GM12878 (cell line): Measurements from ENCODE around the gene GZF1. TPM values are rescaled to one million over a fixed set of nuclear protein-coding genes. Genes with fewer than 3 reads are reported as not detected.

Experiments
- ATAC-seq: fragments of 200-7000 bp; cut with Tn5 transposase; 3 replicates; pipeline ENCODE4 v1.9.1; 2020; ENCODE audit warnings: mild to moderate bottlenecking, moderate library complexity
- Bru-seq: library from RNA; stranded (reverse); fragments of 400-500 nt; gene quantifications from one replicate; lab custom pipeline; 2021; lab: Mats Ljungman, UMichigan
- BruChase-seq, 2 experiments: library from RNA; stranded (reverse); fragments of 400-500 nt; gene quantifications; one replicate each; lab custom pipeline; 2021; lab: Mats Ljungman, UMichigan
- BruUV-seq: library from RNA; stranded (reverse); fragments of 400-500 nt; replicated peaks from 2 replicates; lab custom pipeline; 2021; lab: Mats Ljungman, UMichigan
- CTCF ChIA-PET: fragments of 300-600 bp; sonication (Branson Sonifier 250); formaldehyde crosslinking; extraction: SDS; loops from one replicate; lab custom pipeline; 2021; ENCODE audit warnings: inconsistent platforms; lab: Yijun Ruan, JAX
- POLR2A ChIA-PET: fragments of 350-600 bp; formaldehyde crosslinking; extraction: SDS; loops from one replicate; lab custom pipeline; 2021; ENCODE audit warnings: inconsistent platforms; lab: Charles Lee
- RAD21 ChIA-PET: fragments of 300-600 bp; sonication (Branson Sonifier 250); formaldehyde crosslinking; loops from one replicate; lab custom pipeline; 2023; ENCODE audit warnings: antibody characterized with exemption; ENCODE audit not compliant: unreplicated experiment; lab: Charles Lee
- SMC1A ChIA-PET: fragments of 300-600 bp; sonication (Branson Sonifier 250); formaldehyde crosslinking; loops from one replicate; lab custom pipeline; 2023; ENCODE audit not compliant: unreplicated experiment, uncharacterized antibody; lab: Charles Lee
- DNase-seq: peaks from one replicate; pipeline ENCODE4 v3.0.0-alpha.2; 2011; ENCODE audit warnings: low read depth, low spot score
- FAIRE-seq: peaks from 3 replicates; lab custom pipeline; 2011; peaks lifted over from hg19 to GRCh38; lab: Jason Lieb, UNC
- H2AFZ ChIP-seq: 2 replicates; pipeline ENCODE4 v1.6.0; 2011; ENCODE audit warnings: low read depth, low read length, control low read depth; ENCODE audit not compliant: control insufficient read depth
- H3K27ac ChIP-seq: 2 replicates; pipeline ENCODE4 v1.5.1; 2011; ENCODE audit warnings: control low read depth; ENCODE audit not compliant: control insufficient read depth, insufficient read depth
- H3K27me3 ChIP-seq, 2 experiments: replicated peaks in 1 of 2; 2 replicates each; pipeline versions ENCODE4 v1.6.0 to v1.6.1; 2011; ENCODE audit warnings: low read length in 1 of 2; ENCODE audit not compliant: control insufficient read depth in 2 of 2, insufficient read depth in 2 of 2
- H3K36me3 ChIP-seq, 2 experiments: 2 replicates each; pipeline ENCODE4 v1.5.1; 2011; ENCODE audit warnings: low read length in 1 of 2; ENCODE audit not compliant: control insufficient read depth in 2 of 2, insufficient read depth in 2 of 2
- H3K4me1 ChIP-seq: 2 replicates; pipeline ENCODE4 v1.6.1; 2011; ENCODE audit warnings: mild to moderate bottlenecking, low read length, moderate library complexity, mixed read lengths; ENCODE audit not compliant: control insufficient read depth, insufficient read depth
- H3K4me2 ChIP-seq: 2 replicates; pipeline ENCODE4 v1.6.0; 2011; ENCODE audit warnings: control low read depth; ENCODE audit not compliant: control insufficient read depth, insufficient read depth
- H3K4me3 ChIP-seq: fragments of 200-600 bp; sonication (generic); 2 replicates; pipeline ENCODE4 v1.5.1; 2016
- H3K79me2 ChIP-seq: 2 replicates; pipeline ENCODE4 v1.6.0; 2011; ENCODE audit warnings: low read length; ENCODE audit not compliant: control insufficient read depth, insufficient read depth
- H3K9ac ChIP-seq: 2 replicates; pipeline ENCODE4 v1.8.0; 2011; ENCODE audit warnings: low read length, control low read depth, mixed read lengths; ENCODE audit not compliant: control insufficient read depth, insufficient read depth
- H3K9me3 ChIP-seq: replicated peaks from 3 replicates; pipeline ENCODE4 v1.5.1; 2011; ENCODE audit warnings: mild to moderate bottlenecking, low read length; ENCODE audit not compliant: control insufficient read depth, insufficient read depth
- H4K20me1 ChIP-seq: 2 replicates; pipeline ENCODE4 v1.6.0; 2011; ENCODE audit not compliant: control insufficient read depth, insufficient read depth
- MEF2B ChIP-seq: fragments of 450-650 bp; IDR thresholded peaks from 2 replicates; pipeline ENCODE4 v1.6.1; 2018; ENCODE audit warnings: mild to moderate bottlenecking, moderate library complexity; ENCODE audit not compliant: partially characterized antibody, poor library complexity, severe bottlenecking
- PRDM15 ChIP-seq: fragments of 450-650 bp; formaldehyde crosslinking; IDR thresholded peaks from 2 replicates; pipeline ENCODE4 v1.4.0; 2020; ENCODE audit warnings: mild to moderate bottlenecking, moderate library complexity
- SIX5 ChIP-seq: IDR thresholded peaks from 2 replicates; pipeline ENCODE4 v1.6.1; 2011; ENCODE audit warnings: mild to moderate bottlenecking, low read depth, low read length, moderate library complexity; ENCODE audit not compliant: severe bottlenecking
- TAF1 ChIP-seq: IDR thresholded peaks from 2 replicates; pipeline ENCODE4 v1.6.1; 2011; ENCODE audit warnings: mild to moderate bottlenecking, low read depth, low read length, borderline replicate concordance
- WGBS: methylation state at CpG from one replicate; pipeline ENCODE4 v1.1.6; 2016; ENCODE audit warnings: low lambda C conversion rate; ENCODE audit not compliant: insufficient replicate concordance, insufficient coverage; ENCODE audit errors: missing lambda C conversion rate; 5-methylcytosine and 5-hydroxymethylcytosine counted together
- in situ Hi-C: fragments of 300-500 bp; cut with MboI; formaldehyde crosslinking; loops from 9 replicates; pipeline ENCODE4 v1.14.3; 2018; ENCODE audit warnings: mixed read lengths
- intact Hi-C: fragments of 100-400 bp; cut with micrococcal nuclease; formaldehyde crosslinking; loops from one replicate; pipeline ENCODE4 v1.14.2; 2022; ENCODE audit not compliant: unreplicated experiment
- long read RNA-seq, 2 experiments: library from polyadenylated mRNA; unstranded; transcript quantifications; one replicate each; pipeline ENCODE4 v2.0.0, GENCODE V29; 2019 to 2020
- polyA minus RNA-seq, 3 experiments: library from RNA; depleted of rRNA, polyadenylated mRNA; stranded (reverse); fragments of >200 nt; gene quantifications; 2 replicates each; pipeline ENCODE4 v1.2.3, GENCODE V29; 2011
- polyA plus RNA-seq, 11 experiments: library from polyadenylated mRNA; depleted of rRNA in 4 of 11; unstranded in 6 of 11; stranded (reverse) in 5 of 11; fragments of >200 nt; fragmentation: Nextera tagmentation in 4 of 11; fragmentation: Illumina TruSeq in 1 of 11; extraction: Ambion mirVana in 4 of 11; extraction: Trizol in 1 of 11; gene quantifications; 1 replicate in 1 of 11; 2 replicates in 10 of 11; pipeline versions ENCODE4 v1.2.1 to v1.2.3, GENCODE V29; 2011 to 2016; ENCODE audit warnings: inconsistent platforms in 2 of 11, missing spikeins in 2 of 11, low read depth in 1 of 11
- total RNA-seq, 4 experiments: library from RNA; depleted of rRNA in 3 of 4; stranded (reverse); fragments of >200 nt in 3 of 4; fragmentation: Illumina TruSeq in 1 of 4; extraction: Trizol in 1 of 4; gene quantifications; 2 replicates each; pipeline versions ENCODE4 v1.2.1 to v1.2.3, GENCODE V29; 2013 to 2021
- TF ChIP-seq, protein P1 (sequence below): fragments of 450-650 bp; IDR thresholded peaks from 2 replicates; pipeline ENCODE4 v1.6.1; 2017; ENCODE audit warnings: mild to moderate bottlenecking, moderate library complexity

GZF1 gene
- total RNA-seq (2013; cell fraction: nucleolus; rRNA removed), result 11.1 and 12.9 TPM in 2 replicates
- total RNA-seq (2014; rRNA removed) (8.7 and 14.0 TPM in 2 replicates), total RNA-seq (2014; rRNA removed; fragmentation: Illumina TruSeq; extraction: Trizol) (7.8 and 9.9 TPM in 2 replicates), total RNA-seq (2021) (9.5 and 10.7 TPM in 2 replicates), polyA plus RNA-seq (2011; rRNA removed) (11.7 and 19.5 TPM in 2 replicates), polyA plus RNA-seq (2014; fragmentation: Illumina TruSeq; extraction: Trizol) (6.2 and 13.5 TPM in 2 replicates), polyA plus RNA-seq (2014; fragmentation: Nextera tagmentation; extraction: Ambion mirVana) (1 to 10 TPM; 2.2 to 2.4 TPM), polyA plus RNA-seq (2014; rRNA removed) (9.5 and 12.4 TPM in 2 replicates), polyA plus RNA-seq (2016; fragmentation: Nextera tagmentation; extraction: Ambion mirVana) (1 to 10 TPM; 6.9 to 7.1 TPM), polyA minus RNA-seq (2011; rRNA and poly(A)+ RNA removed) (38.7 and 58.2 TPM in 2 replicates), Bru-seq, nascent RNA (percentile 87 among the genes with signal in this experiment), BruChase-seq, experiment 1, labeled RNA remaining after a 6-hour chase (percentile 56 among the genes with signal in this experiment), BruChase-seq, experiment 2, labeled RNA remaining after a 2-hour chase (percentile 81 among the genes with signal in this experiment)
- 3.4 TPM for polyA plus RNA-seq (2011; ENCODE audit: low read depth)
- 15.6 and 26.4 TPM in 2 replicates for polyA plus RNA-seq (2011; cell fraction: cytosol; rRNA removed)
- polyA plus RNA-seq (2011; cell fraction: nucleus; rRNA removed), result 37.0 and 40.5 TPM in 2 replicates
- 6.3 and 7.3 TPM in 2 replicates for polyA plus RNA-seq (2012)
- polyA minus RNA-seq (2011; cell fraction: cytosol; rRNA and poly(A)+ RNA removed), result 14.8 TPM in 2 replicates
- polyA minus RNA-seq (2011; cell fraction: nucleus; rRNA and poly(A)+ RNA removed), result 31.4 and 51.2 TPM in 2 replicates
- long read RNA-seq, experiment 1, full-length matches to known transcripts, result 1 of 2 reads
- long read RNA-seq, experiment 1, partial matches to known transcripts, result 0 of 2 reads
- long read RNA-seq, experiment 1, other reads (novel, unspliced or antisense), result 1 of 2 reads
- long read RNA-seq, experiment 2, full-length matches to known transcripts, result 2 of 16 reads
- long read RNA-seq, experiment 2, partial matches to known transcripts, result 6 of 16 reads
- long read RNA-seq, experiment 2, other reads (novel, unspliced or antisense), result 8 of 16 reads

GRCh38 chr20:23361476-23362391, at the start of gene GZF1:
TSS of gene GZF1 (plus strand) at chr20:23362182. CDS start at chr20:23364384, 2,202 bp downstream.
- H3K9ac ChIP-seq, result peak within 1 kb of the TSS; percentile 94
- H3K27ac ChIP-seq, result peak within 1 kb of the TSS; percentile 92
- FAIRE-seq (peak; percentile 85), DNase-seq (peak; percentile 95), ATAC-seq (peak; percentile 85)
- SMC1A ChIA-PET, result no interaction called here
- RAD21 ChIA-PET, result interaction anchor here (1.1 to 3.6 kb wide), 2 partner anchors 12 to 60 kb away, joined by 3 to 11 read pairs; partner anchors contain the start of genes NAPB and NXT1
- H3K4me2 ChIP-seq, result peak within 1 kb of the TSS; percentile 96
- peaks cover 20% of the 10 kb centered on the region for H3K4me1 ChIP-seq
- peaks cover 3 to 4% of the 10 kb centered on the region in 2 experiments; a peak in 3 of 4 replicates for H3K36me3 ChIP-seq
- intact Hi-C loops, result loop anchor here (5.0 kb wide), 1 partner anchor 266 kb away; no protein-coding TSS in a partner anchor
- CTCF ChIA-PET, result interaction anchor here (1.2 to 1.5 kb wide), 2 partner anchors 9 to 12 kb away, joined by 3 to 4 read pairs; no protein-coding TSS in a partner anchor
- H3K9me3 ChIP-seq, result no peaks in the 10 kb centered on the region
- H4K20me1 ChIP-seq, result no peaks in the 10 kb centered on the region
- no TSS peak for BruUV-seq
- H3K27me3 ChIP-seq, result no peaks in the 10 kb centered on the region
- peak within 1 kb of the TSS; percentile 78 for H2AFZ ChIP-seq
- peaks cover 50% of the 10 kb centered on the region for H3K79me2 ChIP-seq
- under 1% methylated on average over 72 of the region's 114 CpGs for WGBS
- in situ Hi-C loops, result loop anchor here (25.0 kb wide), 2 partner anchors 1701 to 1901 kb away; partner anchors contain the start of gene ACSS1
- POLR2A ChIA-PET, result interaction anchor here (0.6 to 4.5 kb wide), 5 partner anchors 9 to 58 kb away, joined by 3 to 61 read pairs (median 3); partner anchors contain the start of gene NXT1
- peak within 1 kb of the TSS; percentile 81 for H3K4me3 ChIP-seq
- peak; percentile 30 for TF ChIP-seq MEF2B
- TF ChIP-seq, protein P1, sequence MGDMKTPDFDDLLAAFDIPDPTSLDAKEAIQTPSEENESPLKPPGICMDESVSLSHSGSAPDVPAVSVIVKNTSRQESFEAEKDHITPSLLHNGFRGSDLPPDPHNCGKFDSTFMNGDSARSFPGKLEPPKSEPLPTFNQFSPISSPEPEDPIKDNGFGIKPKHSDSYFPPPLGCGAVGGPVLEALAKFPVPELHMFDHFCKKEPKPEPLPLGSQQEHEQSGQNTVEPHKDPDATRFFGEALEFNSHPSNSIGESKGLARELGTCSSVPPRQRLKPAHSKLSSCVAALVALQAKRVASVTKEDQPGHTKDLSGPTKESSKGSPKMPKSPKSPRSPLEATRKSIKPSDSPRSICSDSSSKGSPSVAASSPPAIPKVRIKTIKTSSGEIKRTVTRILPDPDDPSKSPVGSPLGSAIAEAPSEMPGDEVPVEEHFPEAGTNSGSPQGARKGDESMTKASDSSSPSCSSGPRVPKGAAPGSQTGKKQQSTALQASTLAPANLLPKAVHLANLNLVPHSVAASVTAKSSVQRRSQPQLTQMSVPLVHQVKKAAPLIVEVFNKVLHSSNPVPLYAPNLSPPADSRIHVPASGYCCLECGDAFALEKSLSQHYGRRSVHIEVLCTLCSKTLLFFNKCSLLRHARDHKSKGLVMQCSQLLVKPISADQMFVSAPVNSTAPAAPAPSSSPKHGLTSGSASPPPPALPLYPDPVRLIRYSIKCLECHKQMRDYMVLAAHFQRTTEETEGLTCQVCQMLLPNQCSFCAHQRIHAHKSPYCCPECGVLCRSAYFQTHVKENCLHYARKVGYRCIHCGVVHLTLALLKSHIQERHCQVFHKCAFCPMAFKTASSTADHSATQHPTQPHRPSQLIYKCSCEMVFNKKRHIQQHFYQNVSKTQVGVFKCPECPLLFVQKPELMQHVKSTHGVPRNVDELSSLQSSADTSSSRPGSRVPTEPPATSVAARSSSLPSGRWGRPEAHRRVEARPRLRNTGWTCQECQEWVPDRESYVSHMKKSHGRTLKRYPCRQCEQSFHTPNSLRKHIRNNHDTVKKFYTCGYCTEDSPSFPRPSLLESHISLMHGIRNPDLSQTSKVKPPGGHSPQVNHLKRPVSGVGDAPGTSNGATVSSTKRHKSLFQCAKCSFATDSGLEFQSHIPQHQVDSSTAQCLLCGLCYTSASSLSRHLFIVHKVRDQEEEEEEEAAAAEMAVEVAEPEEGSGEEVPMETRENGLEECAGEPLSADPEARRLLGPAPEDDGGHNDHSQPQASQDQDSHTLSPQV, result 0 out of 2 replicates have a peak, but pooled peaks have one; percentile 9
- TF ChIP-seq PRDM15, result peak; percentile 33; the same call in 1 of the 2 replicates
- TF ChIP-seq TAF1, result peak; percentile 63
- TF ChIP-seq SIX5, result peak; percentile 28
